HepG2 (cell line): ENCODE measurements around the gene MTMR3. TPM values are rescaled to one million over a fixed set of nuclear protein-coding genes. Genes with fewer than 3 reads are reported as not detected.

Experiments used
- ATAC-seq: fragments of 200-7000 bp; cut with Tn5 transposase; 3 replicates; pipeline ENCODE4 v1.9.1; 2020; ENCODE audit warnings: mild to moderate bottlenecking, moderate library complexity
- BruUV-seq: library from RNA; stranded (reverse); fragments of 400-500 nt; replicated peaks from 2 replicates; lab custom pipeline; 2021; lab: Mats Ljungman, UMichigan
- CTCF ChIA-PET: fragments of 300-600 bp; formaldehyde crosslinking; extraction: SDS; loops from one replicate; lab custom pipeline; 2021; ENCODE audit warnings: low total read pairs, inconsistent platforms, low intra/inter-chr PET ratio; lab: Yijun Ruan, JAX
- POLR2A ChIA-PET: fragments of 350-600 bp; sonication (Branson Sonifier 250); formaldehyde crosslinking; loops from one replicate; lab custom pipeline; 2020; ENCODE audit warnings: antibody characterized with exemption, inconsistent platforms; lab: Yijun Ruan, JAX
- DNase-seq: peaks from one replicate; pipeline ENCODE4 v3.0.0-alpha.2; 2015; ENCODE audit warnings: low spot score
- FAIRE-seq: peaks from 3 replicates; lab custom pipeline; 2011; peaks lifted over from hg19 to GRCh38; lab: Jason Lieb, UNC
- H2AFZ ChIP-seq: one replicate; pipeline ENCODE4 v1.6.1; 2011; ENCODE audit warnings: low read length, inconsistent platforms
- H3K27ac ChIP-seq: fragments of 300-600 bp; 3 replicates; pipeline ENCODE4 v1.8.0; 2011; ENCODE audit warnings: mixed run types, mild to moderate bottlenecking, mixed read lengths, low read length, inconsistent platforms; ENCODE audit not compliant: insufficient read depth; ENCODE audit errors: extremely low read length
- H3K27me3 ChIP-seq, 2 experiments: fragments of 200-600 bp in 1 of 2; 2 replicates in 1 of 2; 3 replicates in 1 of 2; pipeline versions ENCODE4 v1.6.0 to v1.8.0; 2011; ENCODE audit warnings: low read length in 2 of 2, mild to moderate bottlenecking in 2 of 2, moderate library complexity in 2 of 2, inconsistent platforms in 1 of 2; ENCODE audit not compliant: insufficient read depth in 2 of 2, control insufficient read depth in 1 of 2
- H3K36me3 ChIP-seq, 2 experiments: fragments of 200-600 bp in 1 of 2; replicated peaks in 1 of 2; 2 replicates in 1 of 2; 3 replicates in 1 of 2; pipeline versions ENCODE4 v1.5.1 to v1.8.0; 2011; ENCODE audit warnings: low read length in 2 of 2, inconsistent platforms in 1 of 2; ENCODE audit not compliant: insufficient read depth in 2 of 2, control insufficient read depth in 1 of 2
- H3K4me1 ChIP-seq: 2 replicates; pipeline ENCODE4 v1.5.1; 2012; ENCODE audit warnings: low read length, inconsistent platforms; ENCODE audit not compliant: insufficient read depth
- H3K4me2 ChIP-seq: 2 replicates; pipeline ENCODE4 v1.6.0; 2011; ENCODE audit warnings: low read depth, low read length, inconsistent platforms
- H3K4me3 ChIP-seq, 3 experiments: fragments of 200-600 bp in 1 of 3; sonication (generic), shearing (Covaris generic) in 1 of 3; replicated peaks in 1 of 3; 2 replicates each; pipeline ENCODE4 v1.5.1; 2011 to 2016; ENCODE audit warnings: low read length in 3 of 3, inconsistent platforms in 2 of 3, low read depth in 2 of 3, mild to moderate bottlenecking in 2 of 3, control low read depth in 1 of 3, mixed read lengths in 1 of 3; ENCODE audit not compliant: insufficient read depth in 1 of 3
- H3K79me2 ChIP-seq: one replicate; pipeline ENCODE4 v1.6.1; 2011; ENCODE audit warnings: low read length, inconsistent platforms; ENCODE audit not compliant: insufficient read depth
- H3K9ac ChIP-seq: 2 replicates; pipeline ENCODE4 v1.6.0; 2011; ENCODE audit warnings: mild to moderate bottlenecking, low read depth, low read length, inconsistent platforms; ENCODE audit not compliant: insufficient read depth
- H3K9me3 ChIP-seq: 2 replicates; pipeline ENCODE4 v1.5.1; 2012; ENCODE audit warnings: mild to moderate bottlenecking, low read length
- H4K20me1 ChIP-seq: 2 replicates; pipeline ENCODE4 v1.6.0; 2011; ENCODE audit warnings: inconsistent platforms, mild to moderate bottlenecking, low read length, moderate library complexity; ENCODE audit not compliant: insufficient read depth
- CBX5 ChIP-seq: sonication (generic); formaldehyde crosslinking; IDR thresholded peaks from 2 replicates; pipeline ENCODE4 v1.4.0; 2020; ENCODE audit warnings: missing genetic modification reagents, borderline replicate concordance
- DRAP1 ChIP-seq: IDR thresholded peaks from 2 replicates; pipeline ENCODE4 v1.6.1; 2016; ENCODE audit warnings: missing genetic modification reagents, missing compliant biosample characterization
- FOXP1 ChIP-seq, 2 experiments: fragments of 450-650 bp in 1 of 2; IDR thresholded peaks; 2 replicates each; pipeline ENCODE4 v1.6.1; 2017 to 2018; ENCODE audit warnings: antibody characterized with exemption in 1 of 2
- LRRFIP1 ChIP-seq: sonication (generic); formaldehyde crosslinking; conservative IDR thresholded peaks from 2 replicates; pipeline ENCODE4 v1.4.0; 2020; ENCODE audit warnings: missing genetic modification reagents
- MAZ ChIP-seq, 2 experiments: sonication (generic) in 1 of 2; formaldehyde crosslinking in 1 of 2; IDR thresholded peaks; 2 replicates each; pipeline versions ENCODE4 v1.5.0 to v1.6.1; 2012 to 2020; ENCODE audit warnings: low read depth in 2 of 2, mild to moderate bottlenecking in 2 of 2, borderline replicate concordance in 1 of 2, improper control_type of control experiment in 1 of 2, low read length in 1 of 2, missing genetic modification reagents in 1 of 2, moderate library complexity in 1 of 2
- NCOA2 ChIP-seq: sonication (generic); formaldehyde crosslinking; IDR thresholded peaks from 2 replicates; pipeline ENCODE4 v1.8.0; 2022; ENCODE audit warnings: inconsistent platforms
- RXRA ChIP-seq: sonication (generic); formaldehyde crosslinking; IDR thresholded peaks from 2 replicates; pipeline ENCODE4 v1.5.1; 2020; ENCODE audit warnings: missing genetic modification reagents
- SCMH1 ChIP-seq: sonication (generic); formaldehyde crosslinking; IDR thresholded peaks from 2 replicates; pipeline ENCODE4 v1.9.0; 2021; ENCODE audit warnings: missing genetic modification reagents, mild to moderate bottlenecking, borderline replicate concordance
- SIN3B ChIP-seq: fragments of 150-350 bp; IDR thresholded peaks from 2 replicates; pipeline ENCODE4 v1.6.1; 2014; ENCODE audit warnings: low read length
- ZNF260 ChIP-seq: sonication (generic); formaldehyde crosslinking; IDR thresholded peaks from 2 replicates; pipeline ENCODE4 v1.4.0; 2020; ENCODE audit warnings: missing genetic modification reagents, low read depth, mild to moderate bottlenecking, borderline replicate concordance
- ZNF383 ChIP-seq: sonication (generic); formaldehyde crosslinking; IDR thresholded peaks from 2 replicates; pipeline ENCODE4 v1.4.0; 2020; ENCODE audit warnings: missing genetic modification reagents, mild to moderate bottlenecking, borderline replicate concordance
- ZNF784 ChIP-seq: sonication (generic); formaldehyde crosslinking; IDR thresholded peaks from 2 replicates; pipeline ENCODE4 v1.5.1; 2020; ENCODE audit warnings: missing genetic modification reagents, mild to moderate bottlenecking, borderline replicate concordance
- ZNF800 ChIP-seq: sonication (generic); formaldehyde crosslinking; IDR thresholded peaks from 2 replicates; pipeline ENCODE4 v1.4.0; 2020; ENCODE audit warnings: missing genetic modification reagents
- WGBS: methylation state at CpG from one replicate; pipeline ENCODE4 v1.1.6; 2017; ENCODE audit warnings: low lambda C conversion rate; 5-methylcytosine and 5-hydroxymethylcytosine counted together
- in situ Hi-C: cut with HindIII; loops from 2 replicates; pipeline ENCODE4 v1.10.0; 2017; ENCODE audit warnings: low pct_unique_long_range_greater_than_20kb; ENCODE audit not compliant: extremely low pct_ligation_motif_present
- intact Hi-C: fragments of 100-400 bp; cut with micrococcal nuclease; formaldehyde crosslinking; loops from one replicate; pipeline ENCODE4 v1.10.0; 2022; ENCODE audit not compliant: unreplicated experiment
- polyA plus RNA-seq, 8 experiments: library from polyadenylated mRNA; depleted of rRNA in 3 of 8; stranded (reverse) in 7 of 8; unstranded in 1 of 8; fragments of >200 nt; fragmentation: Illumina TruSeq in 4 of 8; extraction: Trizol in 4 of 8; gene quantifications; 2 replicates each; pipeline versions ENCODE4 v1.2.1 to v1.2.3, GENCODE V29; 2011 to 2016; ENCODE audit warnings: low read depth in 4 of 8, missing spikeins in 1 of 8, mixed read lengths in 1 of 8; ENCODE audit not compliant: insufficient read depth in 1 of 8
- total RNA-seq, 5 experiments: library from RNA; depleted of rRNA; stranded (reverse); fragments of >200 nt; fragmentation: Illumina TruSeq; extraction: Trizol; gene quantifications; 2 replicates each; pipeline ENCODE4 v1.2.3, GENCODE V29; 2016; ENCODE audit warnings: low read depth in 1 of 5

MTMR3 gene
- total and polyA plus RNA-seq, 2 of the 13 experiments (the other 11 are each of a cell fraction or from before 2014, with no cell fraction given): 12.6 to 24.8 TPM

- TF ChIP-seq MAZ (IDR thresholded peaks at IDR 0.05; ENCODE audit: borderline replicate concordance, low read depth, low read length) (no peak), MAZ (CRISPR knock-in tag; IDR thresholded peaks at IDR 0.05; ENCODE audit: low read depth) (no peak), LRRFIP1 (CRISPR knock-in tag) (no peak), NCOA2 (CRISPR knock-in tag) (no peak), SIN3B (no peak)
Observed at GRCh38 chr22:30056015-30056414, 173.0 kb downstream of the MTMR3 start (continued).

GRCh38 chr22:30057375-30057774 is 174.4 kb downstream of the MTMR3 start:
- no peaks in the 10 kb centered on the region for H3K79me2 ChIP-seq
- DNase-seq (no peak), ATAC-seq (no peak), FAIRE-seq (no peak)
- H3K9ac ChIP-seq: no peak overlapping the region
- H3K36me3 ChIP-seq: no peaks in the 10 kb centered on the region
- in situ Hi-C loops: no loop called here
- ChIA-PET CTCF (no interaction called here), POLR2A (no interaction called here)
- no TSS peak for BruUV-seq
- 83% methylated on average over 1 of the region's 1 CpG for WGBS
- H3K27ac ChIP-seq: no peak overlapping the region
- intact Hi-C loops: no loop called here
- H2AFZ ChIP-seq: no peak overlapping the region
- H3K4me1 ChIP-seq: peaks cover 50% of the 10 kb centered on the region
- H4K20me1 ChIP-seq: no peaks in the 10 kb centered on the region
- H3K27me3 ChIP-seq: no peaks in the 10 kb centered on the region
- no peak overlapping the region for H3K4me3 ChIP-seq
- H3K4me2 ChIP-seq: no peak overlapping the region
- no peaks in the 10 kb centered on the region for H3K9me3 ChIP-seq
- TF ChIP-seq CBX5 (CRISPR knock-in tag) (no peak), ZNF800 (no peak), SCMH1 (CRISPR knock-in tag) (no peak), FOXP1 (IDR thresholded peaks at IDR 0.05) (no peak), FOXP1 (CRISPR knock-in tag; IDR thresholded peaks at IDR 0.05) (no peak), DRAP1 (CRISPR knock-in tag) (no peak), RXRA (CRISPR knock-in tag) (no peak), ZNF260 (CRISPR knock-in tag) (no peak), ZNF784 (CRISPR knock-in tag) (no peak), ZNF383 (CRISPR knock-in tag) (no peak)
